GM18526 (cell line): ENCODE measurements around the gene HS6ST3.

Experiments used
- POLR2A ChIP-seq: IDR thresholded peaks from 3 replicates; pipeline ENCODE4 v1.6.1; 2011; ENCODE audit not compliant: insufficient read length; ENCODE audit errors: extremely low read depth

Gene HS6ST3

DNA sequence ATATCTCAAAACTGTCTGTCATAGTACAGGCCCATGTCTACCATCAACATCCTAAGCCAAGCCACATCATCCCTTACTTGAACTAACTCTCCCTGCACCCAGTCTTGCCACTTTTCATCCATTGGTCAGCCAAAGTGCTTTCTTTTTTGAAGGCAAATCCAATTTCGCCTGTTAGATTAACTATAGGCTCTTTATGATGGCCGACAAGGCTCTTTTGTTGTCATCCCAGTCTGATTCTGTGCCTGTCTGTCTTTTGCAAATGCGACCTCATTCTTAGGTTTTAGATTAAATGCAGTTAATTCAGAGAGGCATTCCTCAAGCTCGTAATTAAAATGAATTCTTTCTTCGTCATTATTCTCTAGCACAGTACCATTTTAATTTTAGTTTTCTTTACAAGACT is 148.3 kb downstream of the HS6ST3 start:
- TF ChIP-seq POLR2A = no peak

DNA sequence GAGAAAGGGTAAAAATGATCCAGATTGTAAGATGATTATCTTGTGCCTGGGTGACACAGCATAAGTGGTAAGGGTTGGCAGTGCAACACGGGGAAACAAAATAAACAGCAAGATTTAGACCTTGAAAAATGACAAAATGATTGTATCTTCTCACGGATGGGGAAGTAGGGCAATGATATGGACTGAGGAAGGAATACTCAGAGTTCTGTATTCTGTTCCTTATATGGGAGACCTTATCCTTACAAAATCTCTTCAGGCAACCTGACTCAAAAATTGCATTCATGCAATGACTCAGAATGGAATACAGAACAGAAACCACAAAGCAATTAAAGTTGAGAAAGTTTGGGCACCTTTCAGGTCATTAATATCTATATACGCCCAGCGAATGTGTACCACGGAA is 149.0 kb downstream of the HS6ST3 start:
- no peak for TF ChIP-seq POLR2A

DNA sequence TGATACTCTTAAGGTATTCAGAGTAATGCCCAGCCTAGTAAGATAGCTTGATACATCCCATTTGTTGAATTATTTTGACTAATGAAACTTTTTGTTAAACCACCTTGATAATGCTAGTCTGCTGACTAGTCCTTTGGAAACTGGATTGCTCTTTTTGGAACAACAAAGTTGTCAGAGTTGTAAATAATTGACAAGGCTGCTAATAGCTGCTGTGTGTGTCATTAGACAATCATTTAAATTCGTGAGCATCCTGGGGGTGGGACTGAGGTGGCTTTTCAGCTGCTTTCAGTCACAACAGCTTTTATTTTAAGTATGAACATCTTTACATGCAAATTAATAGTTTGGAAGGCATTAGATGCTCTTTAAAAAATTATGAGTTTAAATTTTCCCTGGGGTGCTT is 153.5 kb downstream of the HS6ST3 start:
- TF ChIP-seq POLR2A = no peak

DNA sequence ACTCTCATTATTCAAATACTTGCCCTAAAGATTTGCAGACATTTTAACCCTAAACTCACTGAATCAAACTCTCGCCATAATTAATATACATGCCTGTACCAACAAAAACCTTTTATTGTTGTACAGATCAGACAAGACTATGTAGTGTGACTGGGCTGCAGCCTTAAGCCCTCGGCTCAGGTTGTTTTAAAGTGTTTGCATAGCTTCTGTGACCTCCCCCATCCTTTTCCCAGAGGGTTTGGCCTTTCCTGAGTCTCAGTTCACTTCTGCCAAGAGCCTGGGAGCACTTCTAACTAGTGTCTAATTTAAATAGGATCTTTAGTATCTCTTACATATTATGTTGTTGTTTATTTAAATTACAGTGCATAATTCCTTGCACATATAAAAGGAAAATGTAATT is 158.2 kb downstream of the HS6ST3 start:
- TF ChIP-seq POLR2A = no peak

DNA sequence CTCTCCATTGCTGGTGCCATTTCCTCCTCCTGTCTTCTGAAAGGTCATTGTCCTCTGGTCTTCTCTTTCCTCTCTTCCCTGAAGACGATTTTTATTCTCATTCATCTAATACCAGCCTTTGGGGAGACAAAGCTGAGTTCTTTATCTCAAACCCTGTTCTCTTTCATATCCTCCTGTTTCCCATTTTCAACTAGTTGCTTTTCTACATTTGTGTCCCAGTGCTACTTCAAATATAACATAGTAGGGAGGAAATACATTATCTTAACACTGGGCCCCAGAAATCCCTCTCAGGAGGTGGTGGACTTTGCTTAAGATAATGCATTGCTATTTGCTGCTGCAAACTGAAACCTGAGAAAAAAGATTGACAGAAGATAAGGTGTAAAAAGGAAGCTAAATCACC is 159.1 kb downstream of the HS6ST3 start:
- no peak for TF ChIP-seq POLR2A

DNA sequence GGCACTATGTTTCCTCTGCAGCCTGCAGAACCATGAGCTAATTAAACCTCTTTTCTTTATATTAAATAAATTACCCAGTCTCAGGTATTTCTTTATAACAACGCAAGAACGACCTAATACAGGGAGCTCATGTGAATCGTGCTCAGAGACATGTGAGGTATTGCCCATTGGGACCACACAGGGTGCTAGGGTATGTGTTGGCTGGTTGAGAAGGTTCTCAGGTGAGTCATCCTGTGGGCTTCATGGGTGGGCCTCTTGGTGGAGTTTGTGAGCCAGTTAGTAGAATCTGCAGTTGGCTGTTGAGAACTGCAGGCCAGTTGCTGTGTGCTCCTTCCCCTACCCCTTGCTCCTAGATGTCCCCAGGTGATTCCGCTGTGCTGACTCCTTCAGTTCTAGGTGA is 163.0 kb downstream of the HS6ST3 start:
- TF ChIP-seq POLR2A = no peak

DNA sequence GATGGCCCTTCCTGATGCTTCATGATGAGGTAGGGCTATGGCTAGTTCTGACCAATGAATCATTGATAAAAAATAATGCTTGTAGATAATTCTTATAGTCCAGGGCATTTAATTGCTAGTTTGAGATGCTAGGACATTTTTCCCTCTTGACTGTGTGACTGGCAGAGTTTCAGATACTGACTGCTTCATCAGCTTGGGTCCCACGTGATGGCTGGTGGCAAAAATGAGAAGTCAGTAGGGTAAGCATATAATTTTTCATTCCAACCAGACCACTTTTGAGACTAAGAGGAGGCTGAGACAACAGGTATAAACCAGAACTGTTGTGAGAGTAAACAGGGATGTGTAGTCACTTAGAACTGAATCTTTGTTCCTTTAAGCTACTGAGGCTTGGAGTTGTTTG is 183.3 kb downstream of the HS6ST3 start:
- no peak for TF ChIP-seq POLR2A

DNA sequence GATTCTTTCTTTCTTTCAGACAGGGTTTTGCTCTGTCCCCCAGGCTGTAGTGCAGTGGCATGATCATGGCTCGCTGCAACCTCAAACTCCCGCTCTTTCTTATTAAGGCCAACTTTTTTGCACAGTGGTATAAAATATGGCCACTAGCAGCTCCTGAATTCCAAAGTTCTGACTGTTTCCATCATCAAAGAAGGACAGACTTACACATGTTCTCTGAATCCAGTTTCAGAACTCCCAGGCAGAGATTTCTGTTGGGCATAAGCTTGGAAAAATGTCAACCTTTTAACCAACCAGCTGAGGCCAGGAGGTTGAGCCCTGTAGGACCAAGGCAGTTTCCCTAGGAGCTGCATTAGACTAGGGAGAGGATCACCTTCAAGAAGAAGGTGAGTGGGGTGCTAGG is 184.1 kb downstream of the HS6ST3 start:
- TF ChIP-seq POLR2A = no peak

DNA sequence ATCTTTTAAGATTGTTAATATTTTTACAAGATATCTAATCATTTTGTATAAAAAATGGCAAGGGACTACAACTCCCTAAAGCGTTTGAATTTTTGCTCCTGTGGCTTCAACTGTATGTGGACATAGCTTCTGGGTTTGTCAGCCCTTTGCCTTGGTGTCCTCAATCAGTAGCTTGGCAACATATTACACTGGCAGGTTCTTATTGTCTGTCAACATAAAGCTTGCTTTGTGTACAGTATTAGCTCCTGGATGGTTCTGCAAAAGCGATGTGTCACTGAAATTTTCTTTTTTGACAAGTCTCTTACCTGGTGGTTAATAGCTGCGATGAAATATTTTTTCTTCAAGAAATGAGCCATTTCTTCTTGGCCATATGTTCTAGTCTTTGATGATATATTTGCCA is 190.0 kb downstream of the HS6ST3 start:
- no peak for TF ChIP-seq POLR2A

DNA sequence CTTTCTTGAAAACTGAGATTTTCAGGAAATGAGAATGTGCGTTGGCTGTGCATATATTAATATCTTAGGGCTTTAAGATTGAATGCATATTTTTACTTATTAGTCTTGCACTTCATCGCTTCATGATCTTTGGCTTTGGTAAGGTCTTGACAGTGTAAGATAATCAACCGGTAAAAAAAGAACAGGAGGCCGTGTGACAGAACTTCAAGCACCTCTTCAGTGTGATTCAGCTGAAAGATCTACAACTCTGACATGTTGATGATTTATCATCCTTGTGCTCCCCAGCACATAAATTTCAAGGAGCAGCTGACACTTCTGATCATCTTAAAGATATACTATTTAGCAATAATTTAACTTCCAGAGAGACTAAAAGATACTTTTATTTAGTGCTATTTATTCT is 195.1 kb downstream of the HS6ST3 start:
- no peak for TF ChIP-seq POLR2A

DNA sequence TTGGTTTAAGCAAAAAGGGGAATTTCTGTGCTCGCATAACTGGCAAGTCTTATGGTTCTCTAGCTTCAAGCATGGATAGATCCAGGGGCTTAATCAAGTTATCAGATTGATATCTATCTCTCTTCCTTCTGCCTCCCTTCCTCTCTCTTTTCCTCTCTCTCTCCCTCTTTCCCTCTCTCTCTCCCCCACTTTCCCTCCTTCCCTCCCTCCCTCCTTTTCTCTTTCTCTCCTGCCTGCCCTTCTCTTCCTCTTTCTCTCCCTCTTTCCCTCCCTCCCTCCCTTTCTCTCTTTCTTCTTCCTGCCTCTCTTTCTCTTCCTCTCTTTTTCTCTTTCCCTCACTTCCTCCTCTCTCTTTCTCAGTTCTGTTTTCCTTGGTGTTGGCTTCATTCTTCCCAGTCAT is 195.8 kb downstream of the HS6ST3 start:
- TF ChIP-seq POLR2A = no peak

DNA sequence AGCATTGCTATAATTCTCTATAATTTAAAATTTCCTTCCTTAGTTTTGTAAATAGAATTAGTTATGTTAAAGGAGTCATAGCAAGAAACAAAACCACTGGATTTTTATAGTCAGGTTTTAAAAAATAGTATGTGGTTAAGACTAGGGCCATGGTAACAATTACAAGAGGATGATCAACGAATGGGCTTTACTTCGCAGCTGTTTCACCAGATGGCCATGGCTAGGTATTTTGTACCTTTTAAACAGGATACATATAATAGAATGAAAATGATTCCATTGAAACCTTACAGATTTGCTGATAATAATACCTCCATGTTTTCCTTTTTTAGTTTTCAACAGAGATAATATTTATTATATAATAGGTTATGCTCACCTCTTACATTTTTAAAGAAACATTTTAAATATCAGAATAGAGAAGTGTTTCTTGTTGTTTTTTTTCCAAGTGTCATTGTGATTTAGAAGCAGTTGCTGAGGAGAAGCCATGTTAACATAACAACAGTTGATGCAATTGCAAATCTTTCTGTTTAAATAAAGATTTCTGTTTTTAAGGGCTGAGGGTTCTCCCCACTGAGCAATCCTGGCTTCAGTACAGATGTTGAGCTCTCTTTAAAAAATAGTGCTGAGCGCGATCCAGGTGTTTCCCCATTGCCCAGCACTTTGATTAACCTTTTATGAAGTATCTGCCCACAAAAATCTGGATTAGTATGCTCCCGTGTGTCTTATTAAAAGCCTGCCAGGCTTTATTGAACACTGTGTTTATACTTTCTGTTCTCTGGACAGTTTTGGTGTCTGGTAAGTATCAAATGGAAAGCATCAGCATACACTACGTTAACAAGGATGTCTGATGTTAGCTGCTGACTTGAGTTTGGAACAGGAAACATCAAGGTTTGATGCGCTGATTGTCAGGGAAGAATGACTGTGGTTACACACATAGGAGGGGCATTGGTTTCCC is 205.3 kb downstream of the HS6ST3 start:
- no peak for TF ChIP-seq POLR2A

DNA sequence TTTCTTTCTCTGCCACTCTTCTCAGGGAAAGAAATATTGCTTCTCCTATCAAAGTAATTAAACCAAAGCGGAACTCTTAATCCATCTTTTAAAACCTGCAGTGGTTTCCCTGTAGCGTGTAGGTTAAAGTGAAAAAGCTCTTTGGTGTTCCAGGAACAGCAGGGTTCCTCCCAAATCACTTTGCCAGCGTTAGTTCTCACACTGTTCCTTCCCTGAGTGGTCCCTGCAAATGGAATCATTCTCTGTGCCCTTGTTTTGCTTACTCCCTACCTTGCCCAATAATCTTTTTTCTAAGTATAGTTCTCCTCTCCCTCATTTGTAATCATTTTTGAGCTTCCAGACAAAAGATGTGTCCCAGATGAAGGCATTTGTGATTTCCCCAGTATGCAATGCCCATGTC is 207.5 kb downstream of the HS6ST3 start:
- no peak for TF ChIP-seq POLR2A

DNA sequence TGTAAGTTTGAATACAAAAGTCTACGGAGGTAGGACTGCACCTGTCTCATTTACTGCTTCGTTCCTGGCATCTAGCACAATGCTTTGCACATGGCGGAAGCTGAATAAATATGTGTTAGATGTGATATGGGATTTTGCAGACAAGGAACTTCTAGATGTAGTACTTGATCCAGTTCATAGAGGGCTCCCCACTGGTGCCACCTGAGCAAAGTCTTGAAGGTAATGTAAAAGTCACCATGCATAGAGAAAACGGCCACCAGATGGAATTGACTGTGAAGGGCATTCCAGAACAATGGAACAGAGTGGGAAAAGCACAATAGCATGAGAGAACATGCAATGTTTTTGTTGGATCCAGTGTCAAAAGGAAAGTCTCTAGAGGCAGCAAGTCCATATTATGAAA is 209.3 kb downstream of the HS6ST3 start:
- TF ChIP-seq POLR2A = no peak

DNA sequence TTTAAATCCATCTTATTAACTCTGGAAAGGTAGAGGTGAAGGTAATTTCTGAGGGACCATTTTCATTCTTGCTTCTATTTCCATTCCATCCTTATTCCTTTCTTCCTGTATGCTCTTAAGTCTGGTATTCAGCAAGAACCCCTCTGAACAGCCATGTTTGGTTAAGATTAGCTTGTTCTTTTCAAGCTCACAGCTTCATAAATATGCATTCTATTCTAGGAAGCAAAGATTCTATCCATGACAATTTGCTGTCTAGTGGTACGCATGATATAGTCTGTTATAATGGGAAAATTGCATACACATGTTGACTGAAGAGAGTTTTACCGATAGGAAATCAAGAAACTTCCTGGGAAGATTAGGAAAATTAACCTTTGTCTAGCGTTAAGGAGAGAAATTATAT is 218.7 kb downstream of the HS6ST3 start:
- TF ChIP-seq POLR2A = no peak

DNA sequence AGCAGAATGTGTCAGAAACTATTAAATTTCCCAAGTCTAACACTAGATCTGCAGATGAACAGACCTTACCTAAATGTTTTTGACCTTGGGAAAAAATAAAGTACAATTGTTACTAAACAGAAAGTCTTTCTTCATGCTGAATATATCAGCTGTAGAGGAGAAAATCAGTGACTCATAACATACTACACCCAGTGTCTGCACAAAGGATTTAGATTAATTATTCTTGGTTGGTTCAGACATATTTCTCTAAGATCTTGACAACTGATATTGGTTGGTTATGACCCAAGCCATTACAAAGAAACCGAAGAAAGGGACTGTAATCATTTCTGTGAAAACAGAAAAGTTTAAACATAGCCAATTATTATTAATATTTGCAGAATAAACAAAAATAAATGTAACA is 225.1 kb downstream of the HS6ST3 start:
- TF ChIP-seq POLR2A = no peak

DNA sequence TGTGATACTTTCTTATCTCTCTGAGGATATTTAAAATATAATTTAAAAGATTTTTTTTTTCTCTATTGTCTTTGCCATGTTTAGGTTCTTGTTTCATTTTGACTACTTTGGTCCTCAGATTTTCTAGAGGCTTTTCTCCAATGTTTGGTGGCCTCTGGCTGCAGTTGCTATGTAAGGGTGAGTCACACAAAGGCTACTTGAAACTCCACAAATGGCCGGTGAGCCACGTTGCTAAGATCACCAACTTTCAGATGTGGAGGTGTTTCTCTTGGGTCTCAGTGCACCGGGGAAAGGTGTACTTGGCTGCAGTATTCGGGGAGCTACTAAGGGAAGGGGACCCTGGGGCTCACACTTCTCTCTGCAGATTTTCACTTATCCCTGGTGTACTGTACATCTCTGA is 248.1 kb downstream of the HS6ST3 start:
- TF ChIP-seq POLR2A = no peak
